ENCODE results near the gene SURF1. TPM values are rescaled to one million over a fixed set of nuclear protein-coding genes. Genes with fewer than 3 reads are reported as not detected.

Gene SURF1
- total and polyA plus RNA-seq, 10 of the 15 experiments (the other 5 are each of a cell fraction or from before 2014, with no cell fraction given): 17.9 to 46.4 (median 29.6) TPM

- TF ChIP-seq ZNF592 (IDR thresholded peaks at IDR 0.05) (no peak), PAX5 (IDR thresholded peaks at IDR 0.05; ENCODE audit: borderline replicate concordance, low read depth, low read length) (no peak), EGR1 (IDR thresholded peaks at IDR 0.05; ENCODE audit: borderline replicate concordance in 1 of 2, low read depth in 2 of 2, low read length in 2 of 2) (no peak), YY1 (IDR thresholded peaks at IDR 0.05; ENCODE audit: low read depth, low read length) (no peak), PBX3 (IDR thresholded peaks at IDR 0.05; ENCODE audit: insufficient replicate concordance, low read depth, low read length) (no peak)
These were observed 10.7 kb downstream of the SURF1 start (continued) for GRCh38 chr9:133345596-133345995.

GRCh38 chr9:133344979-133345378 is 11.3 kb downstream of the SURF1 start:
- WGBS (ENCODE audit: insufficient coverage, insufficient replicate concordance, low lambda C conversion rate, missing lambda C conversion rate): 96% methylated on average over 12 of the region's 12 CpGs
- ChIA-PET CTCF (no interaction called here), RAD21 (ENCODE audit: unreplicated experiment) (no interaction called here), SMC1A (ENCODE audit: uncharacterized antibody, unreplicated experiment) (no interaction called here), POLR2A (no interaction called here)
- Histone ChIP-seq H3K9me3 (replicated peaks; ENCODE audit: control insufficient read depth, insufficient read depth, low read length) (no peaks in the 10 kb centered on the region), H3K36me3 (ENCODE audit: control insufficient read depth in 2 of 2, insufficient read depth in 2 of 2, low read length in 1 of 2) (peaks cover 17 to 28% of the 10 kb centered on the region in 2 experiments), H4K20me1 (ENCODE audit: control insufficient read depth, insufficient read depth) (no peaks in the 10 kb centered on the region), H3K4me2 (ENCODE audit: control insufficient read depth, insufficient read depth) (no peak overlapping the region), H3K79me2 (ENCODE audit: control insufficient read depth, insufficient read depth, low read length) (peaks cover 39% of the 10 kb centered on the region), H2AFZ (ENCODE audit: control insufficient read depth, low read depth, low read length) (no peak overlapping the region), H3K9ac (ENCODE audit: control insufficient read depth, insufficient read depth, low read length) (no peak overlapping the region), H3K4me1 (ENCODE audit: control insufficient read depth, insufficient read depth, low read length) (peaks cover 24% of the 10 kb centered on the region), H3K27ac (ENCODE audit: control insufficient read depth, insufficient read depth) (no peak overlapping the region), H3K27me3 (replicated peaks in 1 of 2; ENCODE audit: control insufficient read depth in 2 of 2, insufficient read depth in 2 of 2, low read length in 1 of 2) (no peaks in the 10 kb centered on the region), H3K4me3 (no peak overlapping the region)
- intact Hi-C loops (cut with micrococcal nuclease; ENCODE audit: unreplicated experiment) (loop anchor here (5.0 kb wide), 1 partner anchor 132 kb away; the partner anchor contains the start of gene SLC2A6), in situ Hi-C loops (cut with MboI) (no loop called here)
- no peak for TF ChIP-seq SMAD1 (IDR thresholded peaks at IDR 0.05; ENCODE audit: low read depth, partially characterized antibody)
- TF ChIP-seq BACH1 (IDR thresholded peaks at IDR 0.05; ENCODE audit: borderline replicate concordance): no peak
- TF ChIP-seq ZBTB4 (CRISPR knock-in tag; IDR thresholded peaks at IDR 0.05): no peak
- TF ChIP-seq IRF5 (IDR thresholded peaks at IDR 0.05; ENCODE audit: borderline replicate concordance): no peak
- no peak for TF ChIP-seq NBN (IDR thresholded peaks at IDR 0.05)
- TF ChIP-seq RBBP5 (conservative IDR thresholded peaks at IDR 0.05): no peak
- TF ChIP-seq NRF1 (conservative IDR thresholded peaks at IDR 0.05; ENCODE audit: low read depth, low read length): no peak
- no peak for TF ChIP-seq MTA3 (IDR thresholded peaks at IDR 0.05; ENCODE audit: borderline replicate concordance, low read length)
- FAIRE-seq: no peak
- no peak for DNase-seq (ENCODE audit: low read depth, low spot score)
- no peak for ATAC-seq
- BruUV-seq (replicated peaks): no TSS peak
